Liver (tissue), 9 donors: ENCODE data around the gene ZIC1. TPM values are rescaled to one million over a fixed set of nuclear protein-coding genes. Genes with fewer than 3 reads are reported as not detected.

Experiments used
- DNase-seq: peaks from one replicate; pipeline ENCODE4 v3.0.0-alpha.2; 2017; ENCODE audit warnings: low spot score
- H3K27ac ChIP-seq, 2 donors: one replicate each; pipeline ENCODE4 v1.7.0; 2013; ENCODE audit warnings: inconsistent platforms in 2 of 2, low read length in 2 of 2, control low read depth in 1 of 2, low read depth in 1 of 2, mild to moderate bottlenecking in 1 of 2
- H3K27me3 ChIP-seq, 4 donors: one replicate each; pipeline versions ENCODE4 v1.6.1 to v1.7.0; 2013; ENCODE audit warnings: low read length in 3 of 4, inconsistent platforms in 1 of 4, mild to moderate bottlenecking in 1 of 4, moderate library complexity in 1 of 4; ENCODE audit not compliant: control insufficient read depth in 4 of 4, insufficient read depth in 4 of 4
- H3K36me3 ChIP-seq, 4 donors: one replicate each; pipeline versions ENCODE4 v1.6.1 to v1.7.0; 2013; ENCODE audit warnings: low read length in 3 of 4, mild to moderate bottlenecking in 3 of 4, low read depth in 1 of 4, moderate library complexity in 1 of 4; ENCODE audit not compliant: control insufficient read depth in 4 of 4, insufficient read depth in 3 of 4
- H3K4me1 ChIP-seq, 4 donors: one replicate each; pipeline versions ENCODE4 v1.6.1 to v1.7.0; 2013; ENCODE audit warnings: low read length in 3 of 4, mild to moderate bottlenecking in 3 of 4, moderate library complexity in 1 of 4; ENCODE audit not compliant: control insufficient read depth in 4 of 4, insufficient read depth in 4 of 4
- H3K4me3 ChIP-seq, 3 donors: one replicate each; pipeline versions ENCODE4 v1.6.1 to v1.7.0; 2013; ENCODE audit warnings: low read length in 3 of 3, control low read depth in 1 of 3, low read depth in 1 of 3, mild to moderate bottlenecking in 1 of 3
- H3K9ac ChIP-seq, 2 donors: one replicate each; pipeline ENCODE4 v1.7.0; 2013; ENCODE audit warnings: low read length in 2 of 2, mild to moderate bottlenecking in 2 of 2, moderate library complexity in 2 of 2, control low read depth in 1 of 2, low read depth in 1 of 2
- H3K9me3 ChIP-seq, 4 donors: one replicate each; pipeline versions ENCODE4 v1.6.1 to v1.7.0; 2013; ENCODE audit warnings: low read length in 3 of 4; ENCODE audit not compliant: control insufficient read depth in 4 of 4
- ATF3 ChIP-seq: IDR thresholded peaks from 2 replicates; pipeline ENCODE4 v1.6.1; 2016; ENCODE audit warnings: antibody characterized with exemption
- EGR1 ChIP-seq, 2 donors: IDR thresholded peaks; 2 replicates each; pipeline ENCODE4 v1.6.1; 2016 to 2018; ENCODE audit warnings: antibody characterized with exemption in 2 of 2, low read depth in 2 of 2
- FOXA1 ChIP-seq: IDR thresholded peaks from 2 replicates; pipeline ENCODE4 v1.6.1; 2016; ENCODE audit warnings: antibody characterized with exemption
- FOXA2 ChIP-seq: IDR thresholded peaks from 2 replicates; pipeline ENCODE4 v1.6.1; 2016; ENCODE audit warnings: antibody characterized with exemption
- GABPA ChIP-seq, 2 donors: IDR thresholded peaks in 1 of 2; conservative IDR thresholded peaks in 1 of 2; 2 replicates each; pipeline ENCODE4 v1.6.1; 2016; ENCODE audit warnings: antibody characterized with exemption in 2 of 2, mild to moderate bottlenecking in 1 of 2, moderate library complexity in 1 of 2
- HNF4A ChIP-seq, 2 donors: conservative IDR thresholded peaks; 2 replicates each; pipeline ENCODE4 v1.6.1; 2016; ENCODE audit warnings: antibody characterized with exemption in 2 of 2, mild to moderate bottlenecking in 2 of 2
- HNF4G ChIP-seq: IDR thresholded peaks from 2 replicates; pipeline ENCODE4 v1.6.1; 2016; ENCODE audit warnings: antibody characterized with exemption
- JUND ChIP-seq, 2 donors: IDR thresholded peaks; 2 replicates each; pipeline ENCODE4 v1.6.1; 2016; ENCODE audit warnings: antibody characterized with exemption in 2 of 2
- NR2F2 ChIP-seq: IDR thresholded peaks from 2 replicates; pipeline ENCODE4 v1.6.1; 2016; ENCODE audit warnings: antibody characterized with exemption
- RAD21 ChIP-seq, 2 donors: IDR thresholded peaks; 2 replicates each; pipeline ENCODE4 v1.6.1; 2016; ENCODE audit warnings: antibody characterized with exemption in 2 of 2, mild to moderate bottlenecking in 2 of 2
- REST ChIP-seq: IDR thresholded peaks from 2 replicates; pipeline ENCODE4 v1.6.1; 2016; ENCODE audit warnings: antibody characterized with exemption, mild to moderate bottlenecking
- RXRA ChIP-seq, 2 donors: IDR thresholded peaks; 2 replicates each; pipeline ENCODE4 v1.6.1; 2017 to 2018; ENCODE audit warnings: antibody characterized with exemption in 2 of 2, mild to moderate bottlenecking in 1 of 2
- SP1 ChIP-seq: IDR thresholded peaks from 2 replicates; pipeline ENCODE4 v1.6.1; 2018; ENCODE audit warnings: antibody characterized with exemption, mild to moderate bottlenecking
- TAF1 ChIP-seq: conservative IDR thresholded peaks from 2 replicates; pipeline ENCODE4 v1.6.1; 2016; ENCODE audit warnings: antibody characterized with exemption, mild to moderate bottlenecking
- YY1 ChIP-seq: IDR thresholded peaks from 2 replicates; pipeline ENCODE4 v1.6.1; 2016; ENCODE audit warnings: antibody characterized with exemption, mild to moderate bottlenecking
- WGBS: extraction: QIAGEN DNeasy Blood & Tissue Kit; methylation state at CpG from one replicate; pipeline ENCODE4 v1.1.7; 2013; 5-methylcytosine and 5-hydroxymethylcytosine counted together
- polyA plus RNA-seq, 2 donors: library from polyadenylated mRNA; stranded (reverse) in 1 of 2; unstranded in 1 of 2; fragments of 200-250 nt in 1 of 2; fragments of >200 nt in 1 of 2; fragmentation: Nextera tagmentation in 1 of 2; extraction: Ambion mirVana in 1 of 2; gene quantifications; one replicate each; pipeline versions ENCODE4 v1.2.1 to v1.2.3, GENCODE V29; 2013 to 2015
- total RNA-seq, 2 donors: library from RNA; depleted of rRNA; stranded (reverse); fragments of >200 nt; gene quantifications; one replicate each; pipeline ENCODE4 v1.2.3, GENCODE V29; 2014
- TF ChIP-seq, protein P1 (sequence below): fragments of 150-350 bp; IDR thresholded peaks from 2 replicates; pipeline ENCODE4 v1.5.1; 2017; ENCODE audit warnings: improper control_type of control experiment, low read depth, low read length; ENCODE audit not compliant: missing input control
- TF ChIP-seq, protein P2 (sequence below): IDR thresholded peaks from 2 replicates; pipeline ENCODE4 v1.6.1; 2016; ENCODE audit warnings: antibody characterized with exemption
- donor health status: healthy.
- donor health status: healthy.
- donor health status: healthy.
- donor health status: healthy.
- donor health status: healthy.

The ZIC1 gene
- total and polyA plus RNA-seq, 4 donors, result 4.4 TPM; not detected in 3

GRCh38 chr3:147390589-147391569 lies 18.3 kb upstream of the ZIC1 start:
- DNase-seq, result no peak
- Histone ChIP-seq H3K9me3 (peaks cover 0 to 6% (median 0%) of the 10 kb centered on the region in 4 donors), H3K27me3 (peaks cover 8 to 38% (median 23%) of the 10 kb centered on the region in 4 donors)

More at GRCh38 chr3:147390589-147391569, 18.3 kb upstream of the ZIC1 start:
- Histone ChIP-seq H3K27ac (no peak overlapping the region), H3K4me1 (peaks cover 4 to 38% (median 21%) of the 10 kb centered on the region in 4 donors), H3K4me3 (no peak overlapping the region), H3K9ac (no peak overlapping the region), H3K36me3 (peaks cover 0 to 4% (median 0%) of the 10 kb centered on the region in 4 donors)
- 13% methylated on average over 77 of the region's 77 CpGs for WGBS
- TF ChIP-seq SP1, result no peak
- no peak for TF ChIP-seq FOXA2
- no peak for TF ChIP-seq HNF4G
- no peak for TF ChIP-seq JUND (IDR thresholded peaks at IDR 0.05)
- TF ChIP-seq NR2F2, result no peak
- TF ChIP-seq EGR1 (IDR thresholded peaks at IDR 0.05; ENCODE audit: low read depth in 2 of 2), result no peak
- TF ChIP-seq ATF3, result no peak
- TF ChIP-seq, protein P1, sequence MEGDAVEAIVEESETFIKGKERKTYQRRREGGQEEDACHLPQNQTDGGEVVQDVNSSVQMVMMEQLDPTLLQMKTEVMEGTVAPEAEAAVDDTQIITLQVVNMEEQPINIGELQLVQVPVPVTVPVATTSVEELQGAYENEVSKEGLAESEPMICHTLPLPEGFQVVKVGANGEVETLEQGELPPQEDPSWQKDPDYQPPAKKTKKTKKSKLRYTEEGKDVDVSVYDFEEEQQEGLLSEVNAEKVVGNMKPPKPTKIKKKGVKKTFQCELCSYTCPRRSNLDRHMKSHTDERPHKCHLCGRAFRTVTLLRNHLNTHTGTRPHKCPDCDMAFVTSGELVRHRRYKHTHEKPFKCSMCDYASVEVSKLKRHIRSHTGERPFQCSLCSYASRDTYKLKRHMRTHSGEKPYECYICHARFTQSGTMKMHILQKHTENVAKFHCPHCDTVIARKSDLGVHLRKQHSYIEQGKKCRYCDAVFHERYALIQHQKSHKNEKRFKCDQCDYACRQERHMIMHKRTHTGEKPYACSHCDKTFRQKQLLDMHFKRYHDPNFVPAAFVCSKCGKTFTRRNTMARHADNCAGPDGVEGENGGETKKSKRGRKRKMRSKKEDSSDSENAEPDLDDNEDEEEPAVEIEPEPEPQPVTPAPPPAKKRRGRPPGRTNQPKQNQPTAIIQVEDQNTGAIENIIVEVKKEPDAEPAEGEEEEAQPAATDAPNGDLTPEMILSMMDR, result no peak
- TF ChIP-seq TAF1, result no peak
- no peak for TF ChIP-seq RXRA (IDR thresholded peaks at IDR 0.05)
- TF ChIP-seq YY1, result no peak
- TF ChIP-seq, protein P2, sequence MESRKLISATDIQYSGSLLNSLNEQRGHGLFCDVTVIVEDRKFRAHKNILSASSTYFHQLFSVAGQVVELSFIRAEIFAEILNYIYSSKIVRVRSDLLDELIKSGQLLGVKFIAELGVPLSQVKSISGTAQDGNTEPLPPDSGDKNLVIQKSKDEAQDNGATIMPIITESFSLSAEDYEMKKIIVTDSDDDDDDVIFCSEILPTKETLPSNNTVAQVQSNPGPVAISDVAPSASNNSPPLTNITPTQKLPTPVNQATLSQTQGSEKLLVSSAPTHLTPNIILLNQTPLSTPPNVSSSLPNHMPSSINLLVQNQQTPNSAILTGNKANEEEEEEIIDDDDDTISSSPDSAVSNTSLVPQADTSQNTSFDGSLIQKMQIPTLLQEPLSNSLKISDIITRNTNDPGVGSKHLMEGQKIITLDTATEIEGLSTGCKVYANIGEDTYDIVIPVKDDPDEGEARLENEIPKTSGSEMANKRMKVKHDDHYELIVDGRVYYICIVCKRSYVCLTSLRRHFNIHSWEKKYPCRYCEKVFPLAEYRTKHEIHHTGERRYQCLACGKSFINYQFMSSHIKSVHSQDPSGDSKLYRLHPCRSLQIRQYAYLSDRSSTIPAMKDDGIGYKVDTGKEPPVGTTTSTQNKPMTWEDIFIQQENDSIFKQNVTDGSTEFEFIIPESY, result no peak
- TF ChIP-seq FOXA1, result no peak
- no peak for TF ChIP-seq HNF4A (conservative IDR thresholded peaks at IDR 0.05)
- no peak for TF ChIP-seq REST
- TF ChIP-seq RAD21 (IDR thresholded peaks at IDR 0.05), result no peak
- no peak for TF ChIP-seq GABPA (IDR thresholded peaks at IDR 0.05 in 1 of 2, conservative IDR thresholded peaks at IDR 0.05 in 1 of 2)
